ENCODE data around the gene RGMA.
A peak's percentile ranks its signal among the peaks of the same experiment; 100 is the strongest.

RGMA gene

GRCh38 chr15:93047621-93048425, 41.2 kb downstream of the RGMA start:
- TF ChIP-seq CTCF (conservative IDR thresholded peaks at IDR 0.05) (no peak), ZFX (IDR thresholded peaks at IDR 0.05) (no peak)
- H3K27ac ChIP-seq, result peak overlapping the region; percentile 17; the same call in 1 of the 2 replicates

- TF ChIP-seq CTCF (conservative IDR thresholded peaks at IDR 0.05), result no peak
- no peak overlapping the region for H3K27ac ChIP-seq
Observed at GRCh38 chr15:93046721-93047120, 42.3 kb downstream of the RGMA start.

GRCh38 chr15:93046120-93046519, 42.9 kb downstream of the RGMA start:
- H3K27ac ChIP-seq, result no peak overlapping the region
- TF ChIP-seq CTCF (conservative IDR thresholded peaks at IDR 0.05), result no peak
- no peak for TF ChIP-seq ZFX (IDR thresholded peaks at IDR 0.05)

GRCh38 chr15:93045191-93045785, 43.7 kb downstream of the RGMA start:
- TF ChIP-seq CTCF (conservative IDR thresholded peaks at IDR 0.05) (no peak), ZFX (IDR thresholded peaks at IDR 0.05) (no peak)
- no peak overlapping the region for H3K27ac ChIP-seq

GRCh38 chr15:93044301-93045190, 44.5 kb downstream of the RGMA start:
- no peak overlapping the region for H3K27ac ChIP-seq

GRCh38 chr15:93043621-93044300, 45.2 kb downstream of the RGMA start:
- no peak for TF ChIP-seq ZFX (IDR thresholded peaks at IDR 0.05)
- TF ChIP-seq CTCF (conservative IDR thresholded peaks at IDR 0.05), result no peak
- H3K27ac ChIP-seq, result no peak overlapping the region

More at GRCh38 chr15:93044301-93045190, 44.5 kb downstream of the RGMA start:
- TF ChIP-seq CTCF (conservative IDR thresholded peaks at IDR 0.05) (no peak), ZFX (IDR thresholded peaks at IDR 0.05) (no peak)

Data from C4-2B (cell line).